CD14-positive monocyte (primary cell): ENCODE data around the gene PLAGL2. TPM values are rescaled to one million over a fixed set of nuclear protein-coding genes. Genes with fewer than 3 reads are reported as not detected.
A peak's percentile ranks its signal among the peaks of the same experiment; 100 is the strongest.
"Not testable (repeated sequence)": the region's sequence is repeated elsewhere in the genome, so short reads cannot be mapped to it uniquely, and the experiment has no call there.

Experiments
- DNase-seq, 3 donors: peaks; one replicate each; pipeline ENCODE4 v3.0.0-alpha.2; 2011 to 2022
- H2AFZ ChIP-seq: 2 replicates; pipeline ENCODE4 v1.6.0; 2012; ENCODE audit warnings: mild to moderate bottlenecking, low read depth, low read length, inconsistent platforms; ENCODE audit not compliant: insufficient read depth, poor library complexity, severe bottlenecking
- H3K27ac ChIP-seq, 2 donors: 1 replicate in 1 of 2; 2 replicates in 1 of 2; pipeline ENCODE4 v1.5.1; 2012 to 2013; ENCODE audit warnings: low read length in 2 of 2, control low read depth in 1 of 2, inconsistent platforms in 1 of 2, low read depth in 1 of 2, mild to moderate bottlenecking in 1 of 2
- H3K27me3 ChIP-seq, 2 donors: one replicate each; pipeline versions ENCODE4 v1.6.0 to v1.6.1; 2011 to 2013; ENCODE audit warnings: low read length in 2 of 2; ENCODE audit not compliant: control insufficient read depth in 2 of 2, insufficient read depth in 2 of 2
- H3K36me3 ChIP-seq, 2 donors: replicated peaks in 1 of 2; 1 replicate in 1 of 2; 2 replicates in 1 of 2; pipeline versions ENCODE4 v1.5.1 to v1.6.1; 2012 to 2013; ENCODE audit warnings: low read length in 2 of 2, control low read depth in 1 of 2, inconsistent platforms in 1 of 2, mild to moderate bottlenecking in 1 of 2; ENCODE audit not compliant: insufficient read depth in 2 of 2, control insufficient read depth in 1 of 2
- H3K4me1 ChIP-seq, 2 donors: 1 replicate in 1 of 2; 2 replicates in 1 of 2; pipeline versions ENCODE4 v1.5.1 to v1.6.1; 2012 to 2013; ENCODE audit warnings: low read length in 2 of 2, control low read depth in 1 of 2, inconsistent platforms in 1 of 2, mild to moderate bottlenecking in 1 of 2, moderate library complexity in 1 of 2; ENCODE audit not compliant: insufficient read depth in 2 of 2, control insufficient read depth in 1 of 2
- H3K4me2 ChIP-seq: replicated peaks from 2 replicates; pipeline ENCODE3; 2012; ENCODE audit warnings: low read length, moderate library complexity, mild to moderate bottlenecking; ENCODE audit not compliant: poor library complexity, severe bottlenecking; ENCODE audit errors: extremely low read depth
- H3K4me3 ChIP-seq, 3 experiments: fragments of 200-600 bp in 1 of 3; sonication (generic) in 1 of 3; replicated peaks in 1 of 3; 1 replicate in 2 of 3; 2 replicates in 1 of 3; pipeline ENCODE4 v1.5.1; 2011 to 2013; ENCODE audit warnings: low read length in 3 of 3, mild to moderate bottlenecking in 3 of 3, control low read depth in 2 of 3, low read depth in 2 of 3, inconsistent platforms in 1 of 3, moderate library complexity in 1 of 3
- H3K79me2 ChIP-seq: 2 replicates; pipeline ENCODE4 v1.6.0; 2012; ENCODE audit warnings: mild to moderate bottlenecking, control low read depth, inconsistent platforms, low read length, moderate library complexity; ENCODE audit not compliant: insufficient read depth
- H3K9ac ChIP-seq: 2 replicates; pipeline ENCODE4 v1.6.0; 2017; ENCODE audit warnings: low read length, mild to moderate bottlenecking; ENCODE audit not compliant: insufficient read depth, poor library complexity, severe bottlenecking
- H3K9me3 ChIP-seq, 2 donors: replicated peaks in 1 of 2; 1 replicate in 1 of 2; 2 replicates in 1 of 2; pipeline versions ENCODE4 v1.5.1 to v1.6.1; 2012 to 2013; ENCODE audit warnings: low read length in 2 of 2, control low read depth in 1 of 2; ENCODE audit not compliant: control insufficient read depth in 1 of 2, insufficient read depth in 1 of 2
- H4K20me1 ChIP-seq: 2 replicates; pipeline ENCODE4 v1.6.0; 2012; ENCODE audit warnings: mild to moderate bottlenecking, low read length, control low read depth, moderate library complexity; ENCODE audit not compliant: insufficient read depth
- H3K27ac Mint-ChIP-seq, 7 donors: one replicate each; pipeline ENCODE4 v1.8.0; 2020; ENCODE audit warnings: mild to moderate bottlenecking in 7 of 7, mixed read lengths in 7 of 7, moderate library complexity in 6 of 7, inconsistent platforms in 2 of 7
- H3K27me3 Mint-ChIP-seq, 3 donors: one replicate each; pipeline ENCODE4 v1.8.0; 2021 to 2022; ENCODE audit warnings: low read depth in 3 of 3, mild to moderate bottlenecking in 3 of 3, mixed read lengths in 3 of 3, moderate library complexity in 3 of 3, inconsistent platforms in 1 of 3
- H3K36me3 Mint-ChIP-seq, 2 donors: one replicate each; pipeline ENCODE4 v1.8.0; 2020; ENCODE audit warnings: mixed read lengths in 2 of 2, inconsistent platforms in 1 of 2, mild to moderate bottlenecking in 1 of 2
- H3K4me1 Mint-ChIP-seq: one replicate; pipeline ENCODE4 v1.8.0; 2020; ENCODE audit warnings: mild to moderate bottlenecking, mixed read lengths
- H3K4me3 Mint-ChIP-seq, 2 donors: one replicate each; pipeline ENCODE4 v1.8.0; 2020; ENCODE audit warnings: mild to moderate bottlenecking in 2 of 2, mixed read lengths in 2 of 2, moderate library complexity in 1 of 2
- H3K9me3 Mint-ChIP-seq, 7 donors: one replicate each; pipeline ENCODE4 v1.8.0; 2020 to 2022; ENCODE audit warnings: mixed read lengths in 7 of 7, mild to moderate bottlenecking in 6 of 7, moderate library complexity in 6 of 7, inconsistent platforms in 2 of 7
- CTCF ChIP-seq: fragments of 200-600 bp; IDR thresholded peaks from one replicate; pipeline ENCODE4 v1.8.0; 2022; ENCODE audit warnings: antibody characterized with exemption, mild to moderate bottlenecking
- WGBS: methylation state at CpG from one replicate; pipeline ENCODE4 v1.1.5; 2013; ENCODE audit warnings: missing lambda C conversion rate; ENCODE audit not compliant: insufficient coverage; 5-methylcytosine and 5-hydroxymethylcytosine counted together
- intact Hi-C, 2 donors: fragments of 100-400 bp; cut with micrococcal nuclease; formaldehyde crosslinking; loops; one replicate each; pipeline versions ENCODE4 v1.15.0 to v1.15.1; 2023
- polyA plus RNA-seq, 3 donors: library from polyadenylated mRNA; depleted of rRNA in 1 of 3; unstranded in 2 of 3; stranded (reverse) in 1 of 3; fragments of 300-500 nt in 2 of 3; fragments of >200 nt in 1 of 3; fragmentation: Illumina TruSeq in 2 of 3; gene quantifications; 1 replicate in 2 of 3; 2 replicates in 1 of 3; pipeline ENCODE4 v1.2.3, GENCODE V29; 2012 to 2021

PLAGL2 gene
- polyA plus RNA-seq, 3 donors = 6.2 to 31.7 (median 14.7) TPM

GRCh38 chr20:32179515-32179914, 28.0 kb downstream of the PLAGL2 start:
- Mint-ChIP-seq H3K4me3 (no peak overlapping the region), H3K27me3 (peaks cover 0 to 3% (median 0%) of the 10 kb centered on the region in 3 donors), H3K4me1 (no peaks in the 10 kb centered on the region), H3K9me3 (peaks cover 0 to 2% (median 0%) of the 10 kb centered on the region in 7 donors), H3K36me3 (no peaks in the 10 kb centered on the region), H3K27ac (peak overlapping the region in 3 of 7 donors; percentile 27 to 82 (median 65))
- no peaks in the 10 kb centered on the region for H3K36me3 ChIP-seq
- H3K79me2 ChIP-seq = no peaks in the 10 kb centered on the region
- H3K27me3 ChIP-seq = no peaks in the 10 kb centered on the region
- H3K9ac ChIP-seq = no peak overlapping the region
- H3K27ac ChIP-seq = no peak overlapping the region
- no peak overlapping the region for H3K4me2 ChIP-seq
- no peak overlapping the region for H3K4me3 ChIP-seq
- no peak for DNase-seq
- intact Hi-C loops = no loop called here
- H2AFZ ChIP-seq = no peak overlapping the region
- WGBS = 91% methylated on average over 1 of the region's 2 CpGs
- TF ChIP-seq CTCF = no peak
- no peaks in the 10 kb centered on the region for H4K20me1 ChIP-seq
- H3K4me1 ChIP-seq = no peaks in the 10 kb centered on the region
- H3K9me3 ChIP-seq = no peaks in the 10 kb centered on the region

- H3K27ac ChIP-seq, H3K9ac ChIP-seq, H3K9me3 Mint-ChIP-seq, H3K36me3 Mint-ChIP-seq, H3K4me1 ChIP-seq, H2AFZ ChIP-seq, H3K27me3 Mint-ChIP-seq, H3K27ac Mint-ChIP-seq, DNase-seq, intact Hi-C loops, H3K36me3 ChIP-seq, H4K20me1 ChIP-seq, H3K79me2 ChIP-seq, H3K4me3 Mint-ChIP-seq, H3K27me3 ChIP-seq, H3K4me2 ChIP-seq, H3K4me3 ChIP-seq, H3K9me3 ChIP-seq, H3K4me1 Mint-ChIP-seq: not testable (repeated sequence)
- 94% methylated on average over 5 of the region's 7 CpGs for WGBS
These were observed 29.8 kb downstream of the PLAGL2 start for GRCh38 chr20:32177696-32178095.
